HG02588 (cell line): ENCODE measurements around the gene GIPC2.
"Not testable (repeated sequence)": the region's sequence is repeated elsewhere in the genome, so short reads cannot be mapped to it uniquely, and the experiment has no call there.

Source experiments
- ATAC-seq: cut with Tn5 transposase; IDR thresholded peaks from one replicate; pipeline ENCODE4 v1.9.1; 2021; ENCODE audit warnings: mild to moderate bottlenecking, moderate library complexity; ENCODE audit not compliant: unreplicated experiment

Gene GIPC2

DNA sequence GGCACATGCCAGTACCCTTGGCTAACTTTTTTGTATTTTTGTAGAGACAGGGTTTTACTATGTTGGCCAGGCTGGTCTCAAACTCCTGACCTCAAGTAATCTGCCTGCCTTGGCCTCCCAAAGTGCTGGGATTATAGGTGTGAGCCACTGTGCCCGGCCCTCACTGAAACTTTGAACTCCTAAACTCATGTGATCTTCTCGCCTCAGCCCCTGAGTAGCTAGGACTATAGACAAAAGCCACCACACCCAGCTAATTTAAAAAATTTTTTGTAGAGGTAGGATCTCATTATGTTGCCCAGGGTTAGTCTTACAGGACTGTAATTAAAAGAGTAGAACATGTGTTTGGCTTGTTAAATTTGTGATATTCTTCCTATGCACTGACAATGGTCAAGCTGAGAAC, 19.1 kb downstream of the GIPC2 start:
- ATAC-seq: not testable (repeated sequence)

DNA sequence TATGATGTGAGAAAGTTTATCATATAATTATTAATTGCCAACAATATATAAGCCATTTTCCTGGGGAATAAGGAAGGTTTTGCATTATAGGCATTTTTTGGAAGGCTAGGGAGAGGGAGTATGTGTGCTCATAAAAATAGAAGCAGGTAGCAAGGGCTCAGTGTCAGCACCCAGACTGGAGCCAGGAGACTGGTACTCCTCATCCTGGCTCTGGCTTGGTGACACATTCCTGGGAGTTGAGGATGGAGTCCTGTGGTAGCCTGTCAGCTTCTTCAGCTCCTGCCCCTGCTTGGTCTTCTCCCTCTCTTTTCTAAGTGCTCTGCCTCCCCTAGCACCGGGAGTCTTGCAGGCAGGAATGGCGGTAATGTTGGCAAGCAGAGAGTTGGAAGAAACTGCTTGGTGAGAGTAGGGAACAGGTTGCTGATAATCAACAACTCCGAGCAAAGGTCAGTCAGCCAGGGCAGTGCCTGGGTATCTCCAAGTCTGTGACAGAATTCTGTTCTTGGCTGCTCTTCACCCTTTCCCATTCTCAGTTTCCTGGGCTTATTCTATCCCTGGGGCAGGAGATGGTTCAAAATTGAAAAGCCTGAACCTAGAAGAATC, 23.0 kb downstream of the GIPC2 start:
- no peak for ATAC-seq

DNA sequence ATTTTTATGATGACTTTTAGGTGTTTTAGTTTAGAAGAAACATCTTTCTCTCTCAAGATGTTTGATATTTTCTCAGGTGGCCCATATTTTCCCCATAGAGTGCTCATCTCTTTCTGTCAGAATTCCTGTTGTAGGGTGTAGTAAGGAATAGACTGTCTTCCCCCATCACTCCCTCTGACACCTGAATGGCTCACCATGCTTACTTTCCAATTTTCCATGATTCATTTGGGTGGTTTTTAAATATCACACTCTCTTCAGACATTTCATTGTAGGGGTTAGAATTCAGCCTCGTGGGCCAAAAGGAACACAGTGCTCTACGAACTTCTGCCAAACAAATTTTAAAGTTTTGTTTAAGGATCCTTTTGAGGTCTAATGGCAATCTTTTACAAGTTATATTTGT, 24.0 kb downstream of the GIPC2 start:
- ATAC-seq: no peak

DNA sequence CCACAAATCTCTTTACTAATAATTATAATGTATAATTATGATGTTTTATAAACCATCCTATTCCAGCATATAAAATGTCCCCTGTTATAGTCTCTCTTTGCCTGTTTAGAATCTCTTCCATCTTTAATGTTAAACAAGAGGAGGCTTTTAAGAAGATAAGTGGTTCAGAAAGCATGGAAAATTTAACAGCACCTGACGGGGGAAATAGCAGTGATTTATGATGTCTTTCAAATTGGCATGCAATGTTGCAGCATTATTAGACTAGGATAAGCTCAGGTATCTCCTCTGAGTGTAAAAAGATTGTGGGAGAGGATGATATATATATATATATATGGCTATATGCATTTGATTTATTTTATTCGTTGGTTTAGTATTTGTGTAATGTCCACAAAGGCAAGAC, 24.4 kb downstream of the GIPC2 start:
- no peak for ATAC-seq

DNA sequence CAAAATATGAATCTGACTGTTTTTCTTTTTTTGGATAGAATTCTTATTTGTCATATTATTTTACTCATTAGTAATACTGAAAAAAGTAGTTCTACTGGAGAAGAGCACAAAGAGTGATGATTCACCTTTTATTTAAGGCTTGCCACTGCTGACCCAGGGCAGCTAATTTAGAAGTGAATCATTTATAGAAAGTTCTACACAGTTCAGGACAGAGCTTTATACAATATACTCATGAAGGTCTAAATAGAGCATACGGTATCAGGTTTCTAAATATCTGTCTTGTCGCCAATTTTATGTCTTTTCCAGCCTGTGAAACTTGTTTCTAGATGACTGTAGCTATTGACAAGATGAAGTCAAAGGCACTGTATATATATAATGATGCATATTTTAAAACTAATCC, 25.0 kb downstream of the GIPC2 start:
- ATAC-seq: no peak

DNA sequence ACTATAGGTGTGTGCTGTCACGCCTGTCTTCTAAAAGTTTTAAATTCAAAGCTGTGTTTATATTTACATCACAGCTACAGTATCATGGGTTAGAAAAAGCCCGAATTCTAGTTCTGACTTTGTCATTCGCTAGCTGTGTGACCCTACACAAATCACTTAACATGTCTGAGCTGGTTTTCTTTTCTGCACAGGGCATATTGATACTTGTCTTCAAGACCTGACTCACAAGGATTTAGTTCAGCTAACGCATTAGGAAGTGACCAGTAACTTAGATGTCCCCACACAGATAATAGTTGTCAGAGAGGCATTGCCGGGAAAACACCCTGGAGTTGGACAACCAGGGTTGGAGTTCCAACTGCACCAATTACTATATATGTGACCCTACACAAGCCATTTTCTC, 25.9 kb downstream of the GIPC2 start:
- ATAC-seq: no peak

DNA sequence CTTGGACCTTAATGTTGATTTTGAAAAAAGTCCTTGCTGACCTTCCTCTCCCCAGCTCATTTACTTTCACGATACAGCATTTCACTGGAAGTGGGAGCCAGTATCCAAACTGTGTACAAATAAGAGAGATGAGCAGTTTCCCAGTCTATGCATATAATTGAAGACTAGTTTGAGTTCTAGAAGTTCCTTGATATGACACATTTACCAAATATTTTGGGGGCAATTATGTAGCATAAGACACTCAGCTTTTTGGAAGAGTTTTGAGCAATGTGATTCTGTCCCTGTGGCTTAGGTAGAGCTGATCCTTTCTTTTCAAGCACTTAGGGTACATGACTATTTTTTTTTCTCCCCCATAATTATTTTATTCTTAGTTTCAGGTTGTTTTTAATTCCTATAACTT, 26.4 kb downstream of the GIPC2 start:
- ATAC-seq: no peak

DNA sequence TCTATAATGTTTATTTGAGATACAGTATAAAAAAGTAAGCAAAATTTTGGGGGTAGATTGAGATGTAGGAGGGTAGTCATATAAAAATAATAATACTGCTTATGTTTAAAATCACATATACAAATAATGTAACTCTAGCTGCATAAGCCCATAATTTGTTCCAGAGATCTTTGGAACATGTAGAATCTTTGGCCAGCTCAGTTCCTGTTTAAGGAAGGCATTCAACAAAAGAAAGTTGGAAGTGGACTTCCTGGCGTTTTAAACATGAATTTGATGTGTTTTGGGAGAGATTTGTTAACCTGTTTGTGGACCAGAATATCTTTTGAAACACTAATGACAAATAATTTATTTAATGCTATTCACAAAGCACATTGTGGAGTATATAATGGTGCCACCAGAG, 27.7 kb downstream of the GIPC2 start:
- ATAC-seq: no peak

DNA sequence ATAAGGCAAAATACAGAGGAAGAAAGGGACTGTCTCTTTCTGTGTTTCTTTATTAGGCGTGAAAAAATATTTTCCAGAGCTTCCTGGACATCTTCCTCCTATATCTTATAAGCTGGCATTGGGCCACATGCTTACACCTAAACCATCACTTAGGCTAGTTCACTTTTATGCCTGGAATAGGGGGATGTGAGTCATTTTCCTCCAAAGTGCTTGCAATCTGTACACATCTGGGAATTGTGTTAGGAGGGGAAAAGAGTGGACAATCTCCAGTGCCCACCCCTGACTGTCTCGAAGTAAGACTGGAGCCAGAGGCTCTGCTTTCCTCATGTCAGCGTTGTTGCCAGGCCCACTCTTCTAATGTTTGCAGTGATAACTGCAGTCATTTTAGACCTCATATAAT, 29.9 kb downstream of the GIPC2 start:
- no peak for ATAC-seq

DNA sequence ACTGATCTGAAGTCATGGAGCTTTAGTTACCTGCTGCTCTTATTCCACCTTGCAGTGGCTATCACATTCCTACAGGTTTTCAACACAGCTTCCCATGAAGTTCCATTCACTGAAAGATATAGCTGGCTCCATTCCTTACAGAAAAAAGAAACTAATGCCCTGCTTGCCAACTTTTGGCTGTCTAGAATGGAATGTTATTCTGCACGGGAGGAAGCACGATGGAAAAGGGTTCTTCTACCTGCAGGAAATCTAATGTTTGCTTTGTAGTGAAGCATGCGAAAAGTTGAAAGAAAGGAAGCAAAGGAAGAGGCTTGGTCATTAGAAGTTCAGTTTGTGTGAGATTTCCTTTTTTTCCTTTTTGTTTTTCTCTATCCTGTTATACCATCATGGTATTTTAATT, 32.6 kb downstream of the GIPC2 start:
- no peak for ATAC-seq

DNA sequence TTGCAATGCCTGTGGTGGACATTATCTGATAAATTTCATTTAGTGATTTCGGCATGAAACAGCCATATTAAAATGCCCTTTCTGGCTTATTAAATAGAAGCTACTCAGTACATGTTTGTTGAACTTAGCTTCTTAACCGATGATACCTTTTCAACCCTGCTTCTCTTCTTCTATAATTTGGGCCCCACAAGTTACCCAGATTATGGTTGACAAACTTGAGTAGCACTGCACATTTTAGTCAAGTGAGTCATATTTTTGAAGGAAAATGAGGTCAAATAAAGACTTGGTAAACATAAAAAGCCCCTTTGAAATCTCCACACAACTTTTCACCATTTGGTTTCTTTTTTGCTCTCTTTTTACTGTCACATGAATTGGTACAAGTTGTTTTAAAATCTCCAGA, 33.8 kb downstream of the GIPC2 start:
- no peak for ATAC-seq

DNA sequence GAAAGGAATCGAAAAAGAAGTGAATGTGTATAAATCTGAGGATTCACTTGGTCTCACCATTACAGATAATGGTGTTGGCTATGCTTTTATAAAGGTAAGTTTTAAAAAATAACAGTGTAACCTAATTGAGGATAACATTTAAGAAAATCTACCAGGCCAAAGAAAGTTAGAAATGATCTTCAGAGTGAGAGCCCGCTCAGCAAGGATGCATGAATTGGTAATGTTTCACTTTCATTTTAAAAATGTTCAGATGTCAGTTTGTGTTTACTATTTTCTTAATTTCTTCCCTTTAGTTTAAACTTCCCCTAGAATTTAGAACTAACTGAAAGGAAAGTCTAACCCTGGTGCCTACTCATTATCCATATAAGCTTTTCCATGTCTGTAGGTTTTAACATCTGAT, 35.0 kb downstream of the GIPC2 start:
- ATAC-seq: no peak

DNA sequence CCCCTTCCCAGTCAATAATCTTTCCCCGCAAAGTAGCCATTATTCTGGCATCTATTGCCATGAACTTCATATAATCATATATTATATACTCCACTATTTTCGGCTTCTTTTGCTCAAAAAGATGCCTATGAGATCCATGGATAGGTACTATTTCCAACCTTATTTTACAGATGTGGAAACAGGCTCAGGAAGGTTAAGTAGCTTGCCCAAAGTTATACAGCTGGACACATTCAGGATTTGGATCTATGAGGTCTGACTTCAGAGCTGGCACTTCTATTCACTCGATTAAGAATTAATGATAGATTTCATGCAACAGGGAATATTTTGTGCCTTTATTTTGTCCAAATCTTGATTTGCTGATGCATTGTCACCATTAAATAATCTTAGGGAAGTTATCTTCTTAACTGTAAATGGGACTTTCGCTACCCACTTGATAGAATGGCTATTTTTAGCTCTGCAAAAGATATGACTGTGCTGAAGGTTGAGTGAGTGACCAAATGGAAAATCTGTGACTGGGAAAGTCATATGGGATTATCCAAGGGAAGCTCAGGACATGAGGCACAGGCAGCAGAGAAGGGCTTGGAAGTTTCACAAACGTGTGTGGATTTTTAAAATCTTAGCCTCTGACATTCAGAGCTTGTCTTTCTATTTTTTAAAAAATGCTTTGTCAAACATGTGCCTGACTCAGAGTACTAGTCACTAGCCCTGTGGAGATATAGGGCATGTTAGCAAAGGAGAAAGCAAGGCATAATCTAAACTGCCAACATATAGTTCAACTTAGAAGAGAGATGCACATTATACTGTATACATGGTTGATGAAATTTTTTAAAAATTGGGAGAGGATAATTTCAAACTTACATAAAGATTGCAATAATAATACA, 36.5 kb downstream of the GIPC2 start:
- no peak for ATAC-seq

DNA sequence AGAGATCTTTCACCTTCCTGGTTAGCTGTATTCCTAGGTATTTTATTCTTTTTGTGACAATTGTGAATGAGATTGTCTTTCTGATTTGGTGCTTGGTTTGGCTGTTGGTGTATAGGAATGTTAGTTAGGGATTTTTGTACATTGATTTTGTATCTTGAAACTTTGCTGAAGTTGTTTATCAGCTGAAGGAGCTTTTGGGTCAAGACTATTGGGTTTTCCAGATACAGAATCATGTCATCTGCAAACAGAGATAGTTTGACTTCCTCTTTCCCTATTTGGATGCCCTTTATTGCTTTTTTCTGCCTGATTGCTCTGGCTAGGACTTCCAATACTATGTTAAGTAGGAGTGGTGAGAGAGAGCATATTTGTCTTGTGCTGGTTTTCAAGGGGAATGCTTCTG, 38.9 kb downstream of the GIPC2 start:
- ATAC-seq: not testable (repeated sequence)

DNA sequence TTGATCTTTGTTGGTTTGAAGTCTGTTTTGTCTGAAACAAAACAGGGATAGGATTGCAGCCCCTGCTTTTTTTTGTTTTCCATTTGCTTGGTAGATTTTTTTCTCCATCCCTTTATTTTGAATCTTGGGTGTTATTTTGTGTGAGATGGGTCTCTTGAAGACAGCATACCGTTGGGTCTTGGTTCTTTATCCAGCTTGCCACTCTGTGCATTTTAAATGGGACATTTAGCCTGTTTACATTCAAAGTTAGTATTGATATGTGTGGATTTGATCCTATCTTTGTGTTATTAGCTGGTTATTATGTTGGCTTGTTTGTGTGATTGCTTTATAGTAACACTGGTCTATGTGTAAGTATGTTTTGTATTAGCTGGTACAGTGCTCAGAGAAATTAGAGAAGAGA, 40.9 kb downstream of the GIPC2 start:
- no peak for ATAC-seq

DNA sequence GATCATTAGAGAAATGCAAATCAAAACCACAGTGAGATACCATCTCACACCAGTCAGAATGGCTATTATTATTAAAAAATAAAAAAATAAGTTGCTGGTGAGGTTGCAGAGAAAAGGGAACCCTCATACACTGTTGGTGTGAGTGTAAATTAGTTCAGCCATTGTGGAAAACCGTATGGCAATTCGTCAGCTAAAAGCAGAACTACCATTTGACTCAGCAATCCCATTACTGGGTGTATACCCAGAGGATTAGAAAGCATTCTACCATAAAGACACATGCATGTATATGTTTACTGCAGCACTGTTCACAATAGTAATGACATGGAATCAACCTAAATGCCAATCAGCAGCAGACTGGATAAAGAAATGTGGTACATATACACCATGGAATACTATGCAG, 42.2 kb downstream of the GIPC2 start:
- ATAC-seq: no peak

DNA sequence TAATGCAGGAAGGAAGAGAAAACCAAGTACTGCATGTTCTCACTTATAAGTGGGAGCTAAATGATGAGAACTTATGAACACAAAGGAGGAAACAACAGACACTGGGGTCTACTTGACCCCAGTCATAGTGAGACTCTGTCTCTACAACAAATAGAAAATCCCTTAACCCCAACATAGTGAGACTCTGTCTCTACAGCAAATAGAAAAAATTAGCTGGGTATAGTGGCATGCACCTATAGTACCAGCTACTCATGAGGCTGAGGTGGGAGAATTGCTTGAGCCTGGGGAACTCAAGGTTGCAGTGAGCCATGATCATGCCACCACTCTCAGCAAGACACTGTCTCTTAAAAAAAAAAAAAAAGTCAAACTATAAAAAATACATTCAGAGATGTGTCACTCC, 42.7 kb downstream of the GIPC2 start:
- ATAC-seq: no peak

DNA sequence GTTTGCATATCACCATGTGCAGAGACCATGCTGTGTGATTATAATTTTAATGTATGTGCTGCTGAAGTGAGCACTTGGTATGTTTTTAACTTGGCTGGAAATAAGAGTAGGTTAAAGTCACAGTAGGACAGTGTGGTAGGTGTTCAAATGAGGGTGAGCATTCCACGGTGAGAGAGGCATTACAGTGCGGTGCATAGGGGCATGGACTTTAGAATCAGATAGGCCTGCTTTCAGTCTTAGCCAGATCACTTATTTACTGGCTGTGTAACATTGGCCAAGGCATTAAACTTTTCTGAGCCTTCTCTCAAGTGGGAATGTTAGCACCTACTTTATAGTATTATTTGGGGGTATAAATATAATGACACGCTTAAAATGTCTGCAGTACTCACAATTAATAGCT, 43.2 kb downstream of the GIPC2 start:
- ATAC-seq: no peak

DNA sequence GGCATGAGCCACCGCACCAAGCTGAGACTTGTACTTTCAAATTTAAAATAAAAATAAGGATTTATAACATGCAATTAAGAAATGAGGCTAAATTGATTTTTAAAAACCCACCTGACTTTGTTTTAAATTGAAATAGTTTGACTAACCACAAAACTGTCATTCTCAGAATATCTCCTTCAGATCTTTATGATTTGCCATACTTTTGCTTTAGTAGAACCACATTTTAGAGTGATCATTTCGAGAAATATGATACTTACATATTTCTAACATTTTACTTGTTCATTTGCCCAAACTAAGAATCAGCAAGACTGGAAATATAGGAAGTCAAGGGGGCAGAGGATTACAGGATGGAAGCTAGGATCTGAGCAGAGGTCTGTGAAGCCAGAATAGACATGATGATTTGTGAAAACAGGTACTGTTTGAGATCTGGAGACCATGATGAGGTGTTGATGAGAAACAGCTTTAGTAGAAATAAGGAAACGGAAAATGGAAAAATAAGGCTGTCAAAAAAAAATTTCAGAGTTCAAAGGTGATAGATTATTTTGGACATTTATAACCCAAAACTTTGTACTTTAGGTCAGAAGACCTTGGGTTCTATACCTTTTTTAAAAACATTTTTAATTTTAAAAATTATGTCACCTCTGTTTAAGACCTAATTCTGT, 44.8 kb downstream of the GIPC2 start:
- no peak for ATAC-seq

DNA sequence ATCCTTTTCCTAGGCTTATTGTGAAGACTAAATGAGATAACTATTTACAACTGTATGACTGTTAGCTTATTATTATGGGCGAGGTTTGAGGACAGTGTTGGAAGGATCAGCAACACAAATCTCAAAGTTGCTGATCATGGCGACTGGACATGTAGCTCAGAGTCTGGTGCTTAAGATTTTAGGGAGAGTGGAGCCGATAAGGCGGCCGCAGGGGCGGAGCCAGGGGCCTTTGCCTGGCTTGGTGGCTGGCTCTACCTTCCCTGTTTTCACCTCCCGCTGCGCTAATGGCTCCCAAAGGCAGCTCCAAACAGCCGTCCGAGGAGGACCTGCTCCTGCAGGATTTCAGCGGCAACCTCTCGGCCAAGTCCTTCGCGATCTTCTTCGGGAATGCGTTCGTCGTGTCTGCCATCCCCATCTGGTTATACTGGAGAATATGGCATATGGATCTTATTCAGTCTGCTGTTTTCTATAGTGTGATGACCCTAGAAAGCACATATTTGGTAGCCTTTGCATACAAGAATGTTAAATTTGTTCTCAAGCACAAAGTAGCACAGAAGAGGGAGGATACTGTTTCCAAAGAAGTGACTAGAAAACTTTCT, 45.5 kb downstream of the GIPC2 start:
- no peak for ATAC-seq

DNA sequence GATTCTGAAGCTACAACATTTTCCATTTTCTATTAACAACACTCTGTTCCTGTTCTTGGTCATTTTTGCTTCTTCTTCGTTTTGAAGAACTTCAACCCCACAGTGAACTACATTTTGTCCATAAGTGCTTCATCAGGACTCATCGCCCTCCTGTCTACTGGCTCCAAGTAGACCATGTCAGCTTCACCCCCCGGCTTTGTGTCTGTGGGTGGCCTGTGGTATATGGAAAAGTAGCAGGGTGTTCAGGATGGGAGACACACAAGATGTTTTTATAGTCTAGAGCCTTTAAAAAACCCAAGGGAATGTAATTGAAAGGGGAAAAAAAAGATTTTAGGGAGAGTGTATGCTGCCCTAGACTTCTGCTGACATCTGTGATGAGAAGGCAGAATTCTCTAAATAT, 46.1 kb downstream of the GIPC2 start:
- ATAC-seq: no peak

DNA sequence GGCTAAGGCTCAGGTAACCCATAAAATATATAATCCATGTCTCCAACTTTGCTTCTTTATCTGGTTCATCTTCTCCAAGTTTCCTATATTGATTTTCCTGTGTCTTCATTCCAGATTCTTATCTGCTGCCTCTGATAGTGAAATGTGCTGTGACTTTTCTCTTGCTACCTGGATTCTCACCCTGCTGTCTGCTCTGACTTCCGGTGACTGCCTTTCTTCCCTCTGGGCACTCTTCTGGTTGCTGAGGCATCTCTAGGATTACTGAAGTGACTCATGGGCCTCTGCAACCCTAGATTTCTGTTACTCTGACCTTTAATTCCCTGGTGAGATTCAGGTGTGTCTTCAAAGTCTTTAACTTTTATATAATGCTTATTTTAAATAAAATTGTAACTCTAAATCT, 46.9 kb downstream of the GIPC2 start:
- no peak for ATAC-seq
